OCI-LY7 (cell line): Measurements from ENCODE around the gene SHOX. TPM values are rescaled to one million over a fixed set of nuclear protein-coding genes. Genes with fewer than 3 reads are reported as not detected.

Source experiments
- BruUV-seq: library from RNA; stranded (reverse); fragments of 400-500 nt; replicated peaks from 2 replicates; lab custom pipeline; 2021; lab: Mats Ljungman, UMichigan
- CTCF ChIA-PET: fragments of 300-600 bp; sonication (Branson Sonifier 250); formaldehyde crosslinking; loops from one replicate; lab custom pipeline; 2022; ENCODE audit warnings: antibody characterized with exemption; ENCODE audit not compliant: unreplicated experiment; lab: Charles Lee
- POLR2A ChIA-PET: fragments of 300-600 bp; sonication (Branson Sonifier 250); formaldehyde crosslinking; loops from one replicate; lab custom pipeline; 2022; ENCODE audit warnings: antibody characterized with exemption; lab: Charles Lee
- DNase-seq: peaks from one replicate; pipeline ENCODE4 v3.0.0-alpha.2; 2015; ENCODE audit warnings: low spot score
- H2AFZ ChIP-seq: fragments of 200-600 bp; sonication (generic), shearing (Covaris generic); 2 replicates; pipeline ENCODE4 v1.6.1; 2014; ENCODE audit warnings: mild to moderate bottlenecking, antibody characterized with exemption, low read length, moderate library complexity
- H3K27ac ChIP-seq: fragments of 200-600 bp; sonication (generic); 2 replicates; pipeline ENCODE4 v1.5.1; 2014; ENCODE audit warnings: mixed run types, low read depth, mild to moderate bottlenecking, moderate library complexity, low read length, inconsistent platforms; ENCODE audit not compliant: poor library complexity, severe bottlenecking
- H3K36me3 ChIP-seq: fragments of 200-600 bp; sonication (generic); 2 replicates; pipeline ENCODE4 v1.6.1; 2014; ENCODE audit warnings: mild to moderate bottlenecking, antibody characterized with exemption, low read length, moderate library complexity, mixed read lengths; ENCODE audit not compliant: insufficient read depth
- H3K4me1 ChIP-seq: fragments of 200-600 bp; sonication (generic); 2 replicates; pipeline ENCODE4 v1.5.1; 2014; ENCODE audit warnings: mild to moderate bottlenecking, low read length; ENCODE audit not compliant: insufficient read depth, poor library complexity, severe bottlenecking
- H3K4me2 ChIP-seq: fragments of 200-600 bp; sonication (generic); 2 replicates; pipeline ENCODE4 v1.6.1; 2014; ENCODE audit warnings: mild to moderate bottlenecking, low read length
- H3K4me3 ChIP-seq: fragments of 200-600 bp; sonication (generic); 2 replicates; pipeline ENCODE4 v1.5.1; 2014; ENCODE audit warnings: mild to moderate bottlenecking, low read depth, low read length; ENCODE audit not compliant: poor library complexity, severe bottlenecking
- H3K79me2 ChIP-seq: fragments of 200-600 bp; sonication (generic); 2 replicates; pipeline ENCODE4 v1.6.1; 2016; ENCODE audit warnings: low read depth, mild to moderate bottlenecking, low read length, moderate library complexity, mixed read lengths; ENCODE audit not compliant: insufficient read depth
- H3K9me2 ChIP-seq: fragments of 200-600 bp; sonication (generic); 2 replicates; pipeline ENCODE4 v1.6.1; 2016; ENCODE audit warnings: mild to moderate bottlenecking, low read length, mixed read lengths; ENCODE audit not compliant: insufficient read depth
- H3K9me3 ChIP-seq: fragments of 200-600 bp; sonication (generic); 2 replicates; pipeline ENCODE4 v1.6.1; 2014; ENCODE audit warnings: mild to moderate bottlenecking, mixed run types, low read length, mixed read lengths
- H4K20me1 ChIP-seq: fragments of 200-600 bp; sonication (generic); 2 replicates; pipeline ENCODE4 v1.6.1; 2014; ENCODE audit warnings: mild to moderate bottlenecking, antibody characterized with exemption, low read length, moderate library complexity, mixed read lengths; ENCODE audit not compliant: insufficient read depth
- EZH2phosphoT487 ChIP-seq: fragments of 200-600 bp; sonication (generic); IDR thresholded peaks from 2 replicates; pipeline ENCODE4 v1.6.1; 2018; ENCODE audit warnings: low read depth, borderline replicate concordance, mild to moderate bottlenecking, mixed run types, antibody characterized with exemption, low read length, moderate library complexity, mixed read lengths
- intact Hi-C: fragments of 100-400 bp; cut with micrococcal nuclease; formaldehyde crosslinking; loops from one replicate; pipeline ENCODE4 v1.10.0; 2022; ENCODE audit not compliant: unreplicated experiment
- total RNA-seq, 2 experiments: library from RNA; depleted of rRNA in 1 of 2; stranded (reverse); fragments of >200 nt in 1 of 2; shearing (Covaris generic) in 1 of 2; gene quantifications; 2 replicates each; pipeline ENCODE4 v1.2.3, GENCODE V29; 2014 to 2022
- TF ChIP-seq, protein P1 (sequence below): fragments of 200-600 bp; sonication (generic); conservative IDR thresholded peaks from 2 replicates; pipeline ENCODE4 v1.5.1; 2014; ENCODE audit warnings: mild to moderate bottlenecking, antibody characterized with exemption, low read length, moderate library complexity, mixed read lengths

SHOX gene
- total RNA-seq, 2 experiments from 2014 or later: not detected

GRCh38 chrX:632366-633042, 1.9 kb downstream of the SHOX start:
- H3K9me2 ChIP-seq: no peaks in the 10 kb centered on the region
- intact Hi-C loops: no loop called here
- no peaks in the 10 kb centered on the region for H3K9me3 ChIP-seq
- ChIA-PET POLR2A (no interaction called here), CTCF (no interaction called here)
- no peak for DNase-seq
- H3K4me1 ChIP-seq: no peaks in the 10 kb centered on the region
- H4K20me1 ChIP-seq: no peaks in the 10 kb centered on the region
- TF ChIP-seq, protein P1, sequence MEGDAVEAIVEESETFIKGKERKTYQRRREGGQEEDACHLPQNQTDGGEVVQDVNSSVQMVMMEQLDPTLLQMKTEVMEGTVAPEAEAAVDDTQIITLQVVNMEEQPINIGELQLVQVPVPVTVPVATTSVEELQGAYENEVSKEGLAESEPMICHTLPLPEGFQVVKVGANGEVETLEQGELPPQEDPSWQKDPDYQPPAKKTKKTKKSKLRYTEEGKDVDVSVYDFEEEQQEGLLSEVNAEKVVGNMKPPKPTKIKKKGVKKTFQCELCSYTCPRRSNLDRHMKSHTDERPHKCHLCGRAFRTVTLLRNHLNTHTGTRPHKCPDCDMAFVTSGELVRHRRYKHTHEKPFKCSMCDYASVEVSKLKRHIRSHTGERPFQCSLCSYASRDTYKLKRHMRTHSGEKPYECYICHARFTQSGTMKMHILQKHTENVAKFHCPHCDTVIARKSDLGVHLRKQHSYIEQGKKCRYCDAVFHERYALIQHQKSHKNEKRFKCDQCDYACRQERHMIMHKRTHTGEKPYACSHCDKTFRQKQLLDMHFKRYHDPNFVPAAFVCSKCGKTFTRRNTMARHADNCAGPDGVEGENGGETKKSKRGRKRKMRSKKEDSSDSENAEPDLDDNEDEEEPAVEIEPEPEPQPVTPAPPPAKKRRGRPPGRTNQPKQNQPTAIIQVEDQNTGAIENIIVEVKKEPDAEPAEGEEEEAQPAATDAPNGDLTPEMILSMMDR: no peak
- TF ChIP-seq EZH2phosphoT487: no peak
- H3K4me3 ChIP-seq: no peak overlapping the region
- no peak overlapping the region for H3K4me2 ChIP-seq
- no peak overlapping the region for H3K27ac ChIP-seq
- no TSS peak for BruUV-seq
- no peak overlapping the region for H2AFZ ChIP-seq
- no peaks in the 10 kb centered on the region for H3K79me2 ChIP-seq
- no peaks in the 10 kb centered on the region for H3K36me3 ChIP-seq

DNA sequence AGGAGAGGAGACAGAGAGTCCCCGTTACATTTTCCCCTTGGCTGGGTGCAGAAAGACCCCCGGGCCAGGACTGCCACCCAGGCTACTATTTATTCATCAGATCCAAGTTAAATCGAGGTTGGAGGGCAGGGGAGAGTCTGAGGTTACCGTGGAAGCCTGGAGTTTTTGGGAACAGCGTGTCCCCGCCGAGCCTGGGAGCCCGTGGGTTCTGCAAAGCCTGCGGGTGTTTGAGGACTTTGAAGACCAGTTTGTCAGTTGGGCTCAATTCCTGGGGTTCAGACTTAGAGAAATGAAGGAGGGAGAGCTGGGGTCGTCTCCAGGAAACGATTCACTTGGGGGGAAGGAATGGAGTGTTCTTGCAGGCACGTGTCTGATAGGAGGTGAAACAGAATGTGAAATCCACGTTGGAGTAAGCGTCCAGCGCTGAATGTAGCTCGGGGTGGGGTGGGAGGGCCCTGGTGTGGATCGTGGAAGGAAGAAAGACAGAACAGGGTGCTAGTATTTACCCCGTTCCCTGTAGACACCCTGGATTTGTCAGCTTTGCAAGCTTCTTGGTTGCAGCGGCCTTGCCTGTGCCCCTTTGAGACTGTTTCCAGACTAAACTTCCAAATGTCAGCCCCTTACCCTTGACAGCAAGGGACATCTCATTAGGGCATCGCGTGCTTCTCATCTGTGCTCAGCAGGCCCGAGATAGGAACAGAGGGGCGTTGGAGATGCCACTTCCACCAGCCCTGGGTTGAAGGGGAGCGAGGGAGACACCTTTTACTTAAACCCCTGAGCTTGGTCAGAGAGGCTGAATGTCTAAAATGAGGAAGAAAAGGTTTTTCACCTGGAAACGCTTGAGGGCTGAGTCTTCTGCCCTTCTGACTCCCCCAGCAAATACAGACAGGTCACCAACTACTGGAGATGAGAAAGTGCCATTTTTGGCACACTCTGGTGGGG, 2.7 kb downstream of the SHOX start:
- POLR2A ChIA-PET: no interaction called here
- no peak for TF ChIP-seq EZH2phosphoT487
- TF ChIP-seq, protein P1: no peak

More for the DNA sequence above, 2.7 kb downstream of the SHOX start:
- H3K4me3 ChIP-seq: no peak overlapping the region
- no peak overlapping the region for H3K4me2 ChIP-seq
- no peak overlapping the region for H2AFZ ChIP-seq
- no peaks in the 10 kb centered on the region for H3K79me2 ChIP-seq
- no peaks in the 10 kb centered on the region for H3K36me3 ChIP-seq
- no peaks in the 10 kb centered on the region for H3K4me1 ChIP-seq
- intact Hi-C loops: no loop called here
- CTCF ChIA-PET: no interaction called here
- no peaks in the 10 kb centered on the region for H4K20me1 ChIP-seq
- no peak for DNase-seq
- no peaks in the 10 kb centered on the region for H3K9me2 ChIP-seq
- no peak overlapping the region for H3K27ac ChIP-seq
- no TSS peak for BruUV-seq
- H3K9me3 ChIP-seq: no peaks in the 10 kb centered on the region
